Smooth muscle cell (in vitro differentiated cells): ENCODE data around the gene B4GALT2. TPM values are rescaled to one million over a fixed set of nuclear protein-coding genes. Genes with fewer than 3 reads are reported as not detected.

ENCODE experiments used
- DNase-seq: peaks from one replicate; lab custom pipeline; 2025; ENCODE audit not compliant: unreplicated experiment; lab: John Stamatoyannopoulos, UW
- H2AFZ ChIP-seq: fragments of 200-600 bp; sonication (generic); 2 replicates; pipeline ENCODE4 v1.6.0; 2016; ENCODE audit warnings: antibody characterized with exemption, low read depth, mild to moderate bottlenecking
- H3F3A ChIP-seq: fragments of 200-600 bp; sonication (generic); 2 replicates; pipeline ENCODE4 v1.6.0; 2017; ENCODE audit warnings: antibody characterized with exemption, low read depth
- H3K27ac ChIP-seq: fragments of 200-600 bp; sonication (generic); 2 replicates; pipeline ENCODE4 v1.5.1; 2016; ENCODE audit warnings: low read depth, mild to moderate bottlenecking
- H3K27me3 ChIP-seq: fragments of 200-600 bp; sonication (generic); 2 replicates; pipeline ENCODE4 v1.6.1; 2016; ENCODE audit warnings: low read depth, mild to moderate bottlenecking
- H3K36me3 ChIP-seq: fragments of 200-600 bp; sonication (generic); 2 replicates; pipeline ENCODE4 v1.5.1; 2016; ENCODE audit warnings: low read depth
- H3K4me1 ChIP-seq: fragments of 200-600 bp; sonication (generic); 2 replicates; pipeline ENCODE4 v1.5.1; 2016; ENCODE audit warnings: low read depth
- H3K4me2 ChIP-seq: fragments of 200-600 bp; sonication (generic); 2 replicates; pipeline ENCODE4 v1.6.0; 2016; ENCODE audit warnings: mild to moderate bottlenecking
- H3K4me3 ChIP-seq: fragments of 200-600 bp; sonication (generic); 2 replicates; pipeline ENCODE4 v1.5.1; 2016; ENCODE audit warnings: mild to moderate bottlenecking
- H3K79me2 ChIP-seq: fragments of 200-600 bp; sonication (generic); 2 replicates; pipeline ENCODE4 v1.6.0; 2016; ENCODE audit warnings: low read depth, mild to moderate bottlenecking
- H3K9ac ChIP-seq: fragments of 200-600 bp; sonication (generic); 2 replicates; pipeline ENCODE4 v1.6.0; 2016; ENCODE audit warnings: low read depth
- H3K9me3 ChIP-seq: fragments of 200-600 bp; sonication (generic); replicated peaks from 2 replicates; pipeline ENCODE4 v1.5.1; 2016; ENCODE audit warnings: low read depth
- H4K20me1 ChIP-seq: fragments of 200-600 bp; sonication (generic); 2 replicates; pipeline ENCODE4 v1.6.0; 2016; ENCODE audit warnings: low read depth
- CTCF ChIP-seq: fragments of 200-600 bp; sonication (generic); IDR thresholded peaks from 2 replicates; pipeline ENCODE4 v1.5.1; 2017; ENCODE audit warnings: borderline replicate concordance, mild to moderate bottlenecking, antibody characterized with exemption; ENCODE audit not compliant: insufficient read depth, poor library complexity, severe bottlenecking
- WGBS: methylation state at CpG from one replicate; pipeline ENCODE4 v1.1.7; 2016; ENCODE audit warnings: low lambda C conversion rate; 5-methylcytosine and 5-hydroxymethylcytosine counted together
- polyA plus RNA-seq: library from polyadenylated mRNA; unstranded; fragments of >200 nt; fragmentation: Nextera tagmentation; extraction: Ambion mirVana; gene quantifications from 2 replicates; pipeline ENCODE4 v1.2.1, GENCODE V29; 2016
- total RNA-seq: library from RNA; depleted of rRNA; stranded (reverse); fragments of >200 nt; gene quantifications from 2 replicates; pipeline ENCODE4 v1.2.3, GENCODE V29; 2014

Gene B4GALT2
- total and polyA plus RNA-seq, 2 experiments from 2014 or later: 52.4 to 135 TPM

GRCh38 chr1:43952731-43953346 is 26.2 kb upstream of the B4GALT2 start:
- Histone ChIP-seq H4K20me1 (peaks cover 49% of the 10 kb centered on the region), H3K79me2 (peaks cover 16% of the 10 kb centered on the region), H3K9me3 (no peaks in the 10 kb centered on the region), H3K4me2 (no peak overlapping the region), H3K9ac (no peak overlapping the region), H3K4me1 (peaks cover 1% of the 10 kb centered on the region), H3K27me3 (no peaks in the 10 kb centered on the region), H3K36me3 (no peaks in the 10 kb centered on the region), H2AFZ (no peak overlapping the region), H3K27ac (no peak overlapping the region), H3F3A (no peaks in the 10 kb centered on the region), H3K4me3 (no peak overlapping the region)
- no peak for DNase-seq
- no peak for TF ChIP-seq CTCF
- WGBS: 71% methylated on average over 8 of the region's 8 CpGs

GRCh38 chr1:43953361-43953760 is 25.6 kb upstream of the B4GALT2 start:
- Histone ChIP-seq H3K9me3 (no peaks in the 10 kb centered on the region), H3K4me2 (no peak overlapping the region), H3K9ac (no peak overlapping the region), H4K20me1 (peaks cover 45% of the 10 kb centered on the region), H3K79me2 (peaks cover 10% of the 10 kb centered on the region), H3K4me3 (no peak overlapping the region), H3K4me1 (no peaks in the 10 kb centered on the region), H3K27me3 (no peaks in the 10 kb centered on the region), H3K27ac (no peak overlapping the region), H2AFZ (no peak overlapping the region), H3F3A (no peaks in the 10 kb centered on the region), H3K36me3 (no peaks in the 10 kb centered on the region)
- DNase-seq: no peak
- WGBS: 89% methylated on average over 3 of the region's 3 CpGs
- TF ChIP-seq CTCF: no peak

- 94% methylated on average over 5 of the region's 5 CpGs for WGBS
- Histone ChIP-seq H3K4me1 (no peaks in the 10 kb centered on the region), H3K9me3 (no peaks in the 10 kb centered on the region), H3K27ac (no peak overlapping the region), H3K36me3 (no peaks in the 10 kb centered on the region), H3K9ac (no peak overlapping the region), H3K27me3 (no peaks in the 10 kb centered on the region), H2AFZ (no peak overlapping the region), H3K79me2 (peaks cover 5% of the 10 kb centered on the region), H3K4me2 (no peak overlapping the region), H4K20me1 (peaks cover 44% of the 10 kb centered on the region), H3K4me3 (no peak overlapping the region), H3F3A (no peaks in the 10 kb centered on the region)
- no peak for DNase-seq
- TF ChIP-seq CTCF: no peak
Measured at GRCh38 chr1:43954036-43954435, 25.0 kb upstream of the B4GALT2 start.

- no peaks in the 10 kb centered on the region for H3K79me2 ChIP-seq
- WGBS: 94% methylated on average over 8 of the region's 8 CpGs
- H3K27me3 ChIP-seq: no peaks in the 10 kb centered on the region
- no peaks in the 10 kb centered on the region for H3F3A ChIP-seq
- peaks cover 43% of the 10 kb centered on the region for H4K20me1 ChIP-seq
- no peaks in the 10 kb centered on the region for H3K4me1 ChIP-seq
- H3K4me2 ChIP-seq: no peak overlapping the region
- H3K27ac ChIP-seq: no peak overlapping the region
- no peak for DNase-seq
- H3K4me3 ChIP-seq: no peak overlapping the region
- H2AFZ ChIP-seq: no peak overlapping the region
- no peaks in the 10 kb centered on the region for H3K36me3 ChIP-seq
- H3K9me3 ChIP-seq: no peaks in the 10 kb centered on the region
- TF ChIP-seq CTCF: no peak
- H3K9ac ChIP-seq: no peak overlapping the region
Measured at GRCh38 chr1:43956234-43956633, 22.8 kb upstream of the B4GALT2 start.
